NCI-H748 (cell line): ENCODE measurements around the gene FGF12.
"Not testable (repeated sequence)": the region's sequence is repeated elsewhere in the genome, so short reads cannot be mapped to it uniquely, and the experiment has no call there.

Source experiments
- DNase-seq: peaks from one replicate; lab custom pipeline; 2025; ENCODE audit not compliant: unreplicated experiment; lab: John Stamatoyannopoulos, UW

FGF12 gene

DNA sequence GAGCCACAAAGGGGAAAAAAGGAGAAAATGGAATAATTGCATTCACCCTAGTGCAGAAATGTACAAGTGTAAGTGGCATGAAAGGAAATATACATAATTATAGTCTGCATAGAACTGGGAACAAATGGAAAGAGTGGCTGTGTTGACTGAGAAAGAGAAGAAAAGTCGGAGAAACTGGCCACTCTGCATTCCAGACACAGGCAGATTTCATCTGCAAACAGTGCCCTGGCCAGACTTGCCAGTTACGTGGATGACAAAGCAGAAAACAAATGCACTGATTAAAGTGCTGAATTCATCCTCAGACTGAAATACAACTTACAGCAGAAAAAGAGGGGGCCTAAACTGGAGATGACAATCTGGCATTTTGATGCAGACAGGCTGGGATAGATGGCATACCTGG is 129.8 kb downstream of the FGF12 start:
- no peak for DNase-seq

DNA sequence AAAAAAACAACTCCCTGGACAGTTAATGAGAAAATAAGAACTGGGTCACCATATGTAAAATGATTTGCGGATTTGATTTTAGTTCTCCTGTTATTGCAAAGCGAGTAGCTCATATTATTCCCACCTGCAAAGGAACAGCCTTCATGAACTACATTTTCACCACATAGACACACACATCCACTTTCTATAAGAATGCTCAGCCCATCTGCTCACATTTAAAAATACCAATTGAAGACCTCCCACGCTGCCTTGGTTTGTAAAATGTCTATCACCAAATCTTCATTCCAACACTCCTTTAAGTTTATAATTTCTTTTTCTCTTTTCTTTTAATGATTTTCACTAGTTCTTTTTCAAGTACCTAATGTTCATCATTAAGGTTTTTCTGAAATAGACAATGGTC is 148.6 kb downstream of the FGF12 start:
- DNase-seq = no peak

GRCh38 chr3:192577811-192578210 is 149.5 kb downstream of the FGF12 start:
- no peak for DNase-seq

- DNase-seq = no peak
Measured at GRCh38 chr3:192577271-192577670, 150.1 kb downstream of the FGF12 start.

DNA sequence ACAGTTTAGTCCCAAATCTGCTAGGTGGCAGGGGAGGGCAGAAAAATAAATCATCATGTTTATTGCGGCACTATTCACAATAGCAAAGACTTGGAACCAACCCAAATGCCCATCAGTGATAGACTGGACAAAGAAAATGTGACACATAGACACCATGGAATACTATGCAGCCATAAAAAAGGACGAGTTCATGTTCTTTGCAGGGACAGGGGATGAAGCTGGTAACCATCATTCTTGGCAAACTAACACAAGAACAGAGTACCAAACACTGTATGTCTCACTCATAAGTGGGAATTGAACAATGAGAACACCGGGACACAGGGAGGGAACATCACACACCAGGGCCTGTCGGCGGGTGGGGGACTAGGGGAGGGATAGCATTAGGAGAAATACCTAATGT is 150.6 kb downstream of the FGF12 start:
- not testable (repeated sequence) for DNase-seq

GRCh38 chr3:192575879-192576506 is 151.3 kb downstream of the FGF12 start:
- no peak for DNase-seq

GRCh38 chr3:192573240-192573639 is 154.1 kb downstream of the FGF12 start:
- no peak for DNase-seq

DNA sequence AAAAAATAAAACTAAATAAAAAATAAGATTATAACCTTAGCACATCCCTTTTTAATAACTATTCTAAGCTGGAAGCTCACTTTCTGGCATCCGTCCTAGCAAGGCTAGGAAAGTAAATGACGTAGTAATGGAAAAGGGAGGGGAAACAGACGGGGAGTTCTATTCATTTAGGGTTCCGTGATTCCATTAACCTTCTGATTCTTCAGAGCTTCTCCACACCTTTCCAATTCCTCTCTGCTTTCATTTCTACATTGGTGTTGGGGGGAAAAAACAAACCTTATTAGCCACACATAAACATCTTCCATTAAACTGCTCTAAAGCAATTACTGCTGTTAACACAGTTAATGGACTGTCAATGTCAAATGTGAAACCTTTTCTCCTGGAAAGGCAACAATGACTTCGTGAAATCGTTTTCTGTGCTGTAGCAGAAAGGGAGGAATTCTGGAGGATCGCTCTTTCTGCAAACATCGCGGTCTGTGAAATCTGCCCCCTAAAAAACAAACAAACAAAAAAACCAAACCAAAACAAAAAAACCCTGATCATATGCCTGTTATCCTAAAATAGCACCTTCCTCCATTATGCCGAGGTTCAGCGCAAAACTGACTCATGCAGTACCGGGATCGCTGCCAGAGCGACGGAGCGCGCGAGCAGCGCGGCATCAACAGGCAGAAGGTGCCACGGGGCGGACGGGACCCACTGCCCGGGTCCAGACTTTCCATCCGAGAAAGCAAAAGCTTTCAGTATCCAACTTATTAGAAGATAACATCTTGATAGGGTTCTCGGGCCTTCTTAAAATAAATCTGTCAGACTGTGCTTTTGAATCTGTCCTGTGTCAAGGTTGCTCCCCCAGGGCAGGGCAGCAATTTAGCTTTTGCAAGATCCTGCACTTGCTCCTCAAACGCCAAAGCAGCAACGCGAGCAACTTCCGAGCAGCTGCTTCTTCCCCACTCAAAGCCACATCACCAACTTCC is 156.2 kb downstream of the FGF12 start:
- DNase-seq = peak; percentile 81

DNA sequence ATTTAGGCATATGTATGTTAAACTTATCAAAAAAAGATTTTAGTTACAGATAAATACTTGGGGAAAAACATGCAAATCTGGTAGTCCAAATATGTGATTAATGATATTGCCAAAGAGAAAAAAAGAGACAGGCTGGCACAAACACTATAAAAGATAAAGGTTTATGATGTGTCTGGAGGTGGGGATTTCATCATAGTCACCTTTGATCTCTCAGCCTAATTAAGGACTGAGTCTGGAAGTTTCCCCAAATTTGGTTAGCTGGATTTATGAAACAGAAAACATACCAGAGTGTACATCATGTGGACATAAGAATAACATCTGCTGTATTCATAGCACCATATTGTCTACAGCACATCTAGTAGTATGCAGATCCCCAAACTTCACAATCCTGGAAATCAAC is 157.0 kb downstream of the FGF12 start:
- DNase-seq = no peak

GRCh38 chr3:192566706-192567290 is 160.5 kb downstream of the FGF12 start:
- peak; percentile 62 for DNase-seq

- no peak for DNase-seq
Measured at GRCh38 chr3:192564611-192565010, 162.7 kb downstream of the FGF12 start.

DNA sequence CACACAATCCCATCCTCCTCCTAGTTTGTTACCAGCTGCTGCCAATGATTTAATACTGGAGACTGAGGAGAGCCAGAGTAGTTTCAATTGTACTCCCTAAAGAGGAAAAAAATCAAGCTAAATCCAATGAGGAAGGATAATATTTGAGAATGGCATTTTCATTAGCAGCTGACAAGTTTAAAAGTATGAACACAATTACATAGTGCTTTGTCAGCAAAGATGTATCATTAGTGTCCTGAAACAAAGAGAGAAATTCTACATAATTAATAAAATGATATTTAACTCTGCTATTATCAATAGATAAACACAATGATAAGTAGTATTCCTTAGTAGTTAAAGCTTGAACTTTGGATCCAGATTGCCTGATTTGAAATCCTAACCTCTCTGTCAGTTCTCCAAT is 163.9 kb downstream of the FGF12 start:
- no peak for DNase-seq

DNA sequence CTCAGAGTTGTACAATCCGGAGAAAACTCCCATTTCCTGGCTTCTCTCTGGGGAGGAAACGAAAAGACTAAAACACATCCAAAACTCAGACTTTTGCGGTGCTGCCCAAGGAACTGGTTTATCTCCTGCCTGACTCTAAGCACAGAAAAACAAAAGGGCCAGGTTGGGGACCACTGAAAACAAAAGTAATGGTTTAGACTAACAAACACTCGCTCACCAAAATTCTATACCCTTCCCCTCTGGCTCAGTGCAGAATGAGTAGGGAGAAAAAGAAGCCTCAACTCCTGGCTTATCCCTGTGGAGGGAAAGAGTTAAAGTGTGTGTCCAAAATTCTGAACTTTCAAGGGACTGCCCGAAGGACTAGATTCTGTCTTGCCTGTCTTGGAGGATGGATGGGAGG is 173.6 kb downstream of the FGF12 start:
- no peak for DNase-seq

DNA sequence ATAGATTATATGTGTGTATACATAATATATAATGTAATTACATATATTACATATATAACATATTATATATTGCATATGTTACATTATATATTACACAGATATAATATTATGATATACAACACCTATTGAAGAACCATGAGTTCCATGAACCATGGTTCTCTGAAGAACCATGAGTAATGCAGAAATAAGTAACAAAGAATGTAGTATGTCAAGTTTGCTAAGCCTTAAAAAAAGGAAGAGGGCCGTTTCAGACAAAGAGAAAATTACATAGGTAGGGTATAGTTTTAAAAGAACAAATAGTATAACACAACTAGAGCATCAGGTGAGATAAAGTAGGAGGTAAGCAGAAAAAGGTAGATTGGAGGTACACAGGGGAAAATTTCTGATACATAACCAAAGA is 177.0 kb downstream of the FGF12 start:
- no peak for DNase-seq

- no peak for DNase-seq
Measured at GRCh38 chr3:192545333-192545732, 182.0 kb downstream of the FGF12 start.

GRCh38 chr3:192543163-192543562 is 184.2 kb downstream of the FGF12 start:
- no peak for DNase-seq

DNA sequence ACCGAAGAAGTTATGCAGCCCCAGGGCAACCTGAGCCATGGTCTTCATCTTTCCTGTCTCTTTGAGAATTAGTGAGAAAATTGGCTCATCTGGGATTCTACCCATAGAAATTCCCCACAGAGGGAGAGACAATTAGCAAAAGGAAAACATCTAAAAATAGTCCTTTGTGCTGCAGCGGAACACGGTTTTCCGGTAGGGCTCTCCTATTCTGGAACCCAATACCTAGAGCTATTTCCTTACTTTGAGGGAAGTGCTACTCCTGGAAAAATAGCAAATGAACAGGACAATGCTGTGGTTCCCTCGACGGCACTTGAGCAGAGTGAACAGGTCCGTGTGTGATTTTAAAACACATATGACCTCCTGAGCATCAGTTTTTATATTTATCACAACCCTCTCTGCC is 210.5 kb downstream of the FGF12 start:
- no peak for DNase-seq

DNA sequence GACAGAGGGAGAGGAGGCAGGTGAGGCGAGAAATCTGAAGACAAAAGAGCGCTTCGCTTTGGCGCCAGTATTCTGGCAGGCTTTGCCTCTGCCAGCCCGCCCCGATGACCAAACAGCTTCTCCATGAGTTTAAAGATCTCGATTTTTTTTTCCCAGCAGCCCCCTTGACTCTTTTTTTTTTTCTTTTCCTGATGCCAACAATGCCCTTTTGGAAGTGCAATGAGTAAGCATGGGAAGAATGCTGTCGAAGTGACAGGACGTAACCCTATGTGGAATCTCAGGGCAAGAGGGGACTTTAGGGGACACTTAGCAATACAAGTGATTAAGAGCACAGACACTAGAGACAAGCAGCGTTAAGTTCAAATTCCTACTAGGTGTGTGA is 211.7 kb downstream of the FGF12 start:
- DNase-seq = no peak

- peak; percentile 86 for DNase-seq
Measured at GRCh38 chr3:192514754-192515663, 212.3 kb downstream of the FGF12 start.

GRCh38 chr3:192514081-192514753 is 213.1 kb downstream of the FGF12 start:
- DNase-seq = peak; percentile 57
